Measurements from ENCODE around the gene UTF1.

UTF1 gene

GRCh38 chr10:133196936-133197758 is 32.9 kb upstream of the UTF1 start:
- DNase-seq (ENCODE audit: low spot score) (no peak), FAIRE-seq (no peak)

- DNase-seq (ENCODE audit: low spot score) (no peak), FAIRE-seq (no peak)
Measured at GRCh38 chr10:133197786-133198185, 32.2 kb upstream of the UTF1 start.

GRCh38 chr10:133198206-133198605 is 31.8 kb upstream of the UTF1 start:
- FAIRE-seq (no peak), DNase-seq (ENCODE audit: low spot score) (no peak)

GRCh38 chr10:133198621-133199487 is 31.2 kb upstream of the UTF1 start:
- FAIRE-seq (no peak), DNase-seq (ENCODE audit: low spot score) (no peak)

- DNase-seq (ENCODE audit: low spot score): no peak
- no peak for FAIRE-seq
Measured at GRCh38 chr10:133199488-133199885, 30.5 kb upstream of the UTF1 start.

GRCh38 chr10:133199992-133200611 is 29.9 kb upstream of the UTF1 start:
- FAIRE-seq (no peak), DNase-seq (ENCODE audit: low spot score) (no peak)

- DNase-seq (ENCODE audit: low spot score) (no peak), FAIRE-seq (no peak)
Measured at GRCh38 chr10:133200621-133201031, 29.4 kb upstream of the UTF1 start.

GRCh38 chr10:133201151-133201947 is 28.7 kb upstream of the UTF1 start:
- DNase-seq (ENCODE audit: low spot score) (no peak), FAIRE-seq (no peak)

GRCh38 chr10:133201948-133202725 is 27.9 kb upstream of the UTF1 start:
- DNase-seq (ENCODE audit: low spot score): no peak
- no peak for FAIRE-seq

GRCh38 chr10:133202778-133203651 is 27.0 kb upstream of the UTF1 start:
- DNase-seq (ENCODE audit: low spot score) (no peak), FAIRE-seq (no peak)

- no peak for FAIRE-seq
- no peak for DNase-seq (ENCODE audit: low spot score)
Measured at GRCh38 chr10:133203652-133204195, 26.3 kb upstream of the UTF1 start.

GRCh38 chr10:133204226-133205015 is 25.6 kb upstream of the UTF1 start:
- FAIRE-seq (no peak), DNase-seq (ENCODE audit: low spot score) (no peak)

GRCh38 chr10:133205146-133205545 is 24.9 kb upstream of the UTF1 start:
- no peak for DNase-seq (ENCODE audit: low spot score)
- FAIRE-seq: no peak

- FAIRE-seq: no peak
Measured at GRCh38 chr10:133206356-133207040, 23.5 kb upstream of the UTF1 start.

GRCh38 chr10:133207041-133207600 is 22.9 kb upstream of the UTF1 start:
- no peak for FAIRE-seq
- no peak for DNase-seq (ENCODE audit: low spot score)

More at GRCh38 chr10:133206356-133207040, 23.5 kb upstream of the UTF1 start:
- no peak for DNase-seq (ENCODE audit: low spot score)

- no peak for FAIRE-seq
- no peak for DNase-seq (ENCODE audit: low spot score)
Measured at GRCh38 chr10:133207627-133208026, 22.4 kb upstream of the UTF1 start.

GRCh38 chr10:133208466-133208865 is 21.6 kb upstream of the UTF1 start:
- FAIRE-seq: no peak

More at GRCh38 chr10:133208466-133208865, 21.6 kb upstream of the UTF1 start:
- no peak for DNase-seq (ENCODE audit: low spot score)

All from urothelium cell line (cell line).